ENCODE measurements around the gene GID8.

GID8 gene

GRCh38 chr20:62971211-62971949 is 33.4 kb downstream of the GID8 start:
- peaks cover 3% of the 10 kb centered on the region for H3K4me1 ChIP-seq (ENCODE audit: insufficient read depth, low read length)
- no peak overlapping the region for H3K4me3 ChIP-seq (ENCODE audit: low read depth in 1 of 2, low read length in 2 of 2)
- no peaks in the 10 kb centered on the region for H3K36me3 ChIP-seq (ENCODE audit: insufficient read depth, low read length)
- no peak overlapping the region for H3K27ac ChIP-seq (ENCODE audit: low read depth, low read length)
- H3K9me3 ChIP-seq (ENCODE audit: low read length) = no peaks in the 10 kb centered on the region
- H3K9ac ChIP-seq (ENCODE audit: low read length) = no peak overlapping the region
- peaks cover 27 to 70% of the 10 kb centered on the region in 2 donors for H3K27me3 ChIP-seq (ENCODE audit: control insufficient read depth in 1 of 2, insufficient read depth in 2 of 2, low read length in 2 of 2)

- no peaks in the 10 kb centered on the region for H3K9me3 ChIP-seq (ENCODE audit: low read length)
- H3K9ac ChIP-seq (ENCODE audit: low read length) = no peak overlapping the region
- no peak overlapping the region for H3K27ac ChIP-seq (ENCODE audit: low read depth, low read length)
- H3K4me3 ChIP-seq (ENCODE audit: low read depth in 1 of 2, low read length in 2 of 2) = peak overlapping the region in 1 of 2 donors; percentile 38
- H3K27me3 ChIP-seq (ENCODE audit: control insufficient read depth in 1 of 2, insufficient read depth in 2 of 2, low read length in 2 of 2) = peaks cover 27 to 78% of the 10 kb centered on the region in 2 donors
- H3K36me3 ChIP-seq (ENCODE audit: insufficient read depth, low read length) = no peaks in the 10 kb centered on the region
- H3K4me1 ChIP-seq (ENCODE audit: insufficient read depth, low read length) = peaks cover 3% of the 10 kb centered on the region
These were observed 34.2 kb downstream of the GID8 start for GRCh38 chr20:62971950-62972844.

GRCh38 chr20:62972845-62973745 is 35.1 kb downstream of the GID8 start:
- no peaks in the 10 kb centered on the region for H3K9me3 ChIP-seq (ENCODE audit: low read length)
- peaks cover 27 to 85% of the 10 kb centered on the region in 2 donors for H3K27me3 ChIP-seq (ENCODE audit: control insufficient read depth in 1 of 2, insufficient read depth in 2 of 2, low read length in 2 of 2)
- H3K4me1 ChIP-seq (ENCODE audit: insufficient read depth, low read length) = peaks cover 3% of the 10 kb centered on the region
- H3K27ac ChIP-seq (ENCODE audit: low read depth, low read length) = no peak overlapping the region
- H3K36me3 ChIP-seq (ENCODE audit: insufficient read depth, low read length) = no peaks in the 10 kb centered on the region
- no peak overlapping the region for H3K9ac ChIP-seq (ENCODE audit: low read length)
- peak overlapping the region in 1 of 2 donors; percentile 38 for H3K4me3 ChIP-seq (ENCODE audit: low read depth in 1 of 2, low read length in 2 of 2)

GRCh38 chr20:62975251-62975760 is 37.4 kb downstream of the GID8 start:
- Histone ChIP-seq H3K9ac (ENCODE audit: low read length) (no peak overlapping the region), H3K9me3 (ENCODE audit: low read length) (no peaks in the 10 kb centered on the region), H3K27me3 (ENCODE audit: control insufficient read depth in 1 of 2, insufficient read depth in 2 of 2, low read length in 2 of 2) (peaks cover 37 to 96% of the 10 kb centered on the region in 2 donors), H3K4me3 (ENCODE audit: low read depth in 1 of 2, low read length in 2 of 2) (no peak overlapping the region), H3K36me3 (ENCODE audit: insufficient read depth, low read length) (no peaks in the 10 kb centered on the region), H3K27ac (ENCODE audit: low read depth, low read length) (no peak overlapping the region), H3K4me1 (ENCODE audit: insufficient read depth, low read length) (peaks cover 3% of the 10 kb centered on the region)

- Histone ChIP-seq H3K27me3 (ENCODE audit: control insufficient read depth in 1 of 2, insufficient read depth in 2 of 2, low read length in 2 of 2) (peaks cover 40 to 96% of the 10 kb centered on the region in 2 donors), H3K9me3 (ENCODE audit: low read length) (no peaks in the 10 kb centered on the region), H3K27ac (ENCODE audit: low read depth, low read length) (no peak overlapping the region), H3K4me3 (ENCODE audit: low read depth in 1 of 2, low read length in 2 of 2) (no peak overlapping the region), H3K36me3 (ENCODE audit: insufficient read depth, low read length) (no peaks in the 10 kb centered on the region), H3K9ac (ENCODE audit: low read length) (no peak overlapping the region), H3K4me1 (ENCODE audit: insufficient read depth, low read length) (peaks cover 3% of the 10 kb centered on the region)
These were observed 38.0 kb downstream of the GID8 start for GRCh38 chr20:62975812-62976508.

- Histone ChIP-seq H3K36me3 (ENCODE audit: insufficient read depth, low read length) (no peaks in the 10 kb centered on the region), H3K27ac (ENCODE audit: low read depth, low read length) (no peak overlapping the region), H3K4me1 (ENCODE audit: insufficient read depth, low read length) (peaks cover 3% of the 10 kb centered on the region), H3K27me3 (ENCODE audit: control insufficient read depth in 1 of 2, insufficient read depth in 2 of 2, low read length in 2 of 2) (peaks cover 32 to 94% of the 10 kb centered on the region in 2 donors), H3K9ac (ENCODE audit: low read length) (no peak overlapping the region), H3K4me3 (ENCODE audit: low read depth in 1 of 2, low read length in 2 of 2) (no peak overlapping the region), H3K9me3 (ENCODE audit: low read length) (no peaks in the 10 kb centered on the region)
These were observed 38.9 kb downstream of the GID8 start for GRCh38 chr20:62976886-62977285.

GRCh38 chr20:62977613-62978560 is 39.9 kb downstream of the GID8 start:
- H3K4me3 ChIP-seq (ENCODE audit: low read depth in 1 of 2, low read length in 2 of 2) = no peak overlapping the region
- H3K27me3 ChIP-seq (ENCODE audit: control insufficient read depth in 1 of 2, insufficient read depth in 2 of 2, low read length in 2 of 2) = peaks cover 29 to 94% of the 10 kb centered on the region in 2 donors
- no peaks in the 10 kb centered on the region for H3K36me3 ChIP-seq (ENCODE audit: insufficient read depth, low read length)
- H3K4me1 ChIP-seq (ENCODE audit: insufficient read depth, low read length) = peaks cover under 1% of the 10 kb centered on the region
- no peaks in the 10 kb centered on the region for H3K9me3 ChIP-seq (ENCODE audit: low read length)
- no peak overlapping the region for H3K27ac ChIP-seq (ENCODE audit: low read depth, low read length)
- no peak overlapping the region for H3K9ac ChIP-seq (ENCODE audit: low read length)

GRCh38 chr20:62978561-62978943 is 40.6 kb downstream of the GID8 start:
- no peaks in the 10 kb centered on the region for H3K9me3 ChIP-seq (ENCODE audit: low read length)
- peaks cover 29 to 93% of the 10 kb centered on the region in 2 donors for H3K27me3 ChIP-seq (ENCODE audit: control insufficient read depth in 1 of 2, insufficient read depth in 2 of 2, low read length in 2 of 2)
- H3K4me3 ChIP-seq (ENCODE audit: low read depth in 1 of 2, low read length in 2 of 2) = no peak overlapping the region
- no peaks in the 10 kb centered on the region for H3K36me3 ChIP-seq (ENCODE audit: insufficient read depth, low read length)
- no peaks in the 10 kb centered on the region for H3K4me1 ChIP-seq (ENCODE audit: insufficient read depth, low read length)
- no peak overlapping the region for H3K9ac ChIP-seq (ENCODE audit: low read length)
- no peak overlapping the region for H3K27ac ChIP-seq (ENCODE audit: low read depth, low read length)

- H3K27ac ChIP-seq (ENCODE audit: low read depth, low read length) = no peak overlapping the region
- H3K27me3 ChIP-seq (ENCODE audit: control insufficient read depth in 1 of 2, insufficient read depth in 2 of 2, low read length in 2 of 2) = peaks cover 24 to 87% of the 10 kb centered on the region in 2 donors
- H3K4me1 ChIP-seq (ENCODE audit: insufficient read depth, low read length) = no peaks in the 10 kb centered on the region
- H3K9me3 ChIP-seq (ENCODE audit: low read length) = no peaks in the 10 kb centered on the region
- no peak overlapping the region for H3K4me3 ChIP-seq (ENCODE audit: low read depth in 1 of 2, low read length in 2 of 2)
- no peak overlapping the region for H3K9ac ChIP-seq (ENCODE audit: low read length)
- H3K36me3 ChIP-seq (ENCODE audit: insufficient read depth, low read length) = no peaks in the 10 kb centered on the region
These were observed 41.4 kb downstream of the GID8 start for GRCh38 chr20:62979310-62979709.
